Breast epithelium (tissue), 3 donors: ENCODE measurements around the gene PDE4D.

ENCODE experiments used
- CTCF ChIP-seq, 3 donors: fragments of 450-650 bp; IDR thresholded peaks; one replicate each; pipeline ENCODE4 v1.5.1; 2016 to 2017; ENCODE audit warnings: antibody characterized with exemption in 3 of 3, mild to moderate bottlenecking in 3 of 3, moderate library complexity in 3 of 3
- POLR2A ChIP-seq: fragments of 450-650 bp; IDR thresholded peaks from one replicate; pipeline ENCODE4 v1.6.1; 2016; ENCODE audit warnings: antibody characterized with exemption, mild to moderate bottlenecking, moderate library complexity

- TF ChIP-seq CTCF (IDR thresholded peaks at IDR 0.05) (no peak), POLR2A (no peak)
These were observed 966.3 kb downstream of the PDE4D start for GRCh38 chr5:58927181-58927580.
